ENCODE measurements around the gene CFAP46. TPM values are rescaled to one million over a fixed set of nuclear protein-coding genes. Genes with fewer than 3 reads are reported as not detected.

CFAP46 gene
- total RNA-seq, 1 experiment from 2014 or later: 3.3 TPM

DNA sequence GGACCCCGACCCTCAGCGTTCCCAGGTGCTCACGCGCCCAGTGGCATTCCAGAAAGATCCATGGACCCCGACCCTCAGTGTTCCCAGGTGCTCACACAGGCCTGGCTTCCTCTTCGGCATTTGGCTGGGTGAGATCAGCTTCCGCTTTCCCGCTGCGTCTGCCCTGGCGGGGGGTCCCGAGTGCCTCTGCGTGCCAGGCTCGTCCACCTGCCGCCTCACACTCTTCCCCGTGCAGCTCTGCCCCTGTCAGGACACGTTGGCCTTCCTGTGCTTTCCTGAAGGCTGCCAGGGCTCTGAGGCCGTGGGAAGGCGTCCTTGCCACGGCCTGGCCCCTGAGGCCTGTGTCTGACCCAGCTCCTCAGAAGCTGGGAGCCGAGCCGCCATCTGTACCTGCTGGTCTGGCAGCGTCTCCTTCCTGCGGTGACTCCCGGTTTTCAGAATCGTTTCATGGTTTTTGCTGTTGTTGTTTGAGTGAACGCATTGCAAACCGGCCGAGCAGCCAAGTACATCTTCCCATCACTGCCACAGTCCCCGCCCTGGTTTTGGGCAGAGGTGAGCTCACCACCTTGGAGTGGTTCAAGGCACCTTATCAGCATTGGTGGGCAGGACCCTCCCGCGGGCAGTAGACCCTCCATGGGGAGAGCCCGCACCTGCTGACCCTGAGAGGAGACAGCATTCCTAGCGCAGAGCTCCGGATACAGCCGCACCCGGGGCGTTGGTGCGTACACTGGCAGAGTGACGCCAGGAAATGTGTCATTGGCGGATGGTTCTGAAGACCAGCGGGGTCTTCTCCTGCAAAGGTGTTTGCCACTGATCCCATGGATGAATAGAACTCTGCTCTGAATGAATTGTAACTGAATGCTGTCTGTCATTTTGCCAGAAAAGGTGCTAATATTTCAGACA, 173.8 kb downstream of the CFAP46 start (continued):
- no peak for TF ChIP-seq TEAD4 (CRISPR knock-in tag; IDR thresholded peaks at IDR 0.05)
- TF ChIP-seq AR (CRISPR knock-in tag; IDR thresholded peaks at IDR 0.05): no peak
- no peak for TF ChIP-seq ZBTB43 (CRISPR knock-in tag; IDR thresholded peaks at IDR 0.05)
- TF ChIP-seq ZNF263 (CRISPR knock-in tag; IDR thresholded peaks at IDR 0.05; ENCODE audit: low read depth): no peak
- TF ChIP-seq ETV6 (CRISPR knock-in tag; IDR thresholded peaks at IDR 0.05): no peak
- TF ChIP-seq, protein P1, sequence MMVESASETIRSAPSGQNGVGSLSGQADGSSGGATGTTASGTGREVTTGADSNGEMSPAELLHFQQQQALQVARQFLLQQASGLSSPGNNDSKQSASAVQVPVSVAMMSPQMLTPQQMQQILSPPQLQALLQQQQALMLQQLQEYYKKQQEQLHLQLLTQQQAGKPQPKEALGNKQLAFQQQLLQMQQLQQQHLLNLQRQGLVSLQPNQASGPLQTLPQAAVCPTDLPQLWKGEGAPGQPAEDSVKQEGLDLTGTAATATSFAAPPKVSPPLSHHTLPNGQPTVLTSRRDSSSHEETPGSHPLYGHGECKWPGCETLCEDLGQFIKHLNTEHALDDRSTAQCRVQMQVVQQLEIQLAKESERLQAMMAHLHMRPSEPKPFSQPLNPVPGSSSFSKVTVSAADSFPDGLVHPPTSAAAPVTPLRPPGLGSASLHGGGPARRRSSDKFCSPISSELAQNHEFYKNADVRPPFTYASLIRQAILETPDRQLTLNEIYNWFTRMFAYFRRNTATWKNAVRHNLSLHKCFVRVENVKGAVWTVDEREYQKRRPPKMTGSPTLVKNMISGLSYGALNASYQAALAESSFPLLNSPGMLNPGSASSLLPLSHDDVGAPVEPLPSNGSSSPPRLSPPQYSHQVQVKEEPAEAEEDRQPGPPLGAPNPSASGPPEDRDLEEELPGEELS (CRISPR knock-in tag; IDR thresholded peaks at IDR 0.05): no peak

DNA sequence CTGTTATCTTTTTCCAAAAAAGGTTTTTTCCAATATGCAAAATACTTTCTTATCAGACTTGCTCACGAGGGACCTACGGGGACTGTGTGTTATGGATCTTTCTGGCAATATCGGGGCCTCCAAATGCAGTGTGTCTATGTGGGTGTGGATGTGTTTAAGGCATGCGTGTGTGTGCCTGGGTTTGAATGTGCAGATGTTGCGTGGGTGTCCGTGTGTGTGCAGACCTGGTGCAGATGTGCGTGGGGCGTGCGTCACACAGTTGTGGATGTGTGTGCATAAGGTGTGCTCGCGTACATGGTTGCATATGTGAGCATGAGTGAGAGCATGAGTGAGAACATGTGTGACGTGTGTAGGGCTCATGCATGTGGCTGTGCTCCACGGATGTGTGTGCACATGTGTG, 176.1 kb downstream of the CFAP46 start:
- Mint-ChIP-seq H3K36me3 (peaks cover 18% of the 10 kb centered on the region), H3K4me3 (no peak overlapping the region), H3K4me1 (no peaks in the 10 kb centered on the region), H3K9me3 (peaks cover 17% of the 10 kb centered on the region), H3K27ac (peak overlapping the region; percentile 73), H3K27me3 (ENCODE audit: low read depth) (no peaks in the 10 kb centered on the region; the same call in 1 of the 2 replicates)
- no peak for ATAC-seq
- no peak for DNase-seq (ENCODE audit: low spot score)
- TF ChIP-seq, protein P2, sequence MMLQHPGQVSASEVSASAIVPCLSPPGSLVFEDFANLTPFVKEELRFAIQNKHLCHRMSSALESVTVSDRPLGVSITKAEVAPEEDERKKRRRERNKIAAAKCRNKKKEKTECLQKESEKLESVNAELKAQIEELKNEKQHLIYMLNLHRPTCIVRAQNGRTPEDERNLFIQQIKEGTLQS (CRISPR knock-in tag; conservative IDR thresholded peaks at IDR 0.05): no peak
- TF ChIP-seq ZNF232 (CRISPR knock-in tag; IDR thresholded peaks at IDR 0.05) (no peak), AR (CRISPR knock-in tag; IDR thresholded peaks at IDR 0.05) (no peak), SMAD3 (CRISPR knock-in tag; IDR thresholded peaks at IDR 0.05; ENCODE audit: borderline replicate concordance) (no peak), TEAD1 (CRISPR knock-in tag; IDR thresholded peaks at IDR 0.05) (no peak), SMAD4 (CRISPR knock-in tag; IDR thresholded peaks at IDR 0.05) (no peak), USF2 (CRISPR knock-in tag; IDR thresholded peaks at IDR 0.05) (no peak), NFE2L1 (CRISPR knock-in tag; IDR thresholded peaks at IDR 0.05) (no peak), GABPB1 (CRISPR knock-in tag; IDR thresholded peaks at IDR 0.05) (no peak), JAZF1 (CRISPR knock-in tag; IDR thresholded peaks at IDR 0.05) (no peak), RELA (CRISPR knock-in tag; IDR thresholded peaks at IDR 0.05; ENCODE audit: borderline replicate concordance) (no peak), TP53 (CRISPR knock-in tag; IDR thresholded peaks at IDR 0.05) (no peak), CDX4 (CRISPR knock-in tag; IDR thresholded peaks at IDR 0.05; ENCODE audit: borderline replicate concordance) (no peak), FOXK1 (CRISPR knock-in tag; IDR thresholded peaks at IDR 0.05) (no peak)
- TF ChIP-seq, protein P3, sequence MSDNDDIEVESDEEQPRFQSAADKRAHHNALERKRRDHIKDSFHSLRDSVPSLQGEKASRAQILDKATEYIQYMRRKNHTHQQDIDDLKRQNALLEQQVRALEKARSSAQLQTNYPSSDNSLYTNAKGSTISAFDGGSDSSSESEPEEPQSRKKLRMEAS (CRISPR knock-in tag; IDR thresholded peaks at IDR 0.05): no peak
- TF ChIP-seq, protein P4, sequence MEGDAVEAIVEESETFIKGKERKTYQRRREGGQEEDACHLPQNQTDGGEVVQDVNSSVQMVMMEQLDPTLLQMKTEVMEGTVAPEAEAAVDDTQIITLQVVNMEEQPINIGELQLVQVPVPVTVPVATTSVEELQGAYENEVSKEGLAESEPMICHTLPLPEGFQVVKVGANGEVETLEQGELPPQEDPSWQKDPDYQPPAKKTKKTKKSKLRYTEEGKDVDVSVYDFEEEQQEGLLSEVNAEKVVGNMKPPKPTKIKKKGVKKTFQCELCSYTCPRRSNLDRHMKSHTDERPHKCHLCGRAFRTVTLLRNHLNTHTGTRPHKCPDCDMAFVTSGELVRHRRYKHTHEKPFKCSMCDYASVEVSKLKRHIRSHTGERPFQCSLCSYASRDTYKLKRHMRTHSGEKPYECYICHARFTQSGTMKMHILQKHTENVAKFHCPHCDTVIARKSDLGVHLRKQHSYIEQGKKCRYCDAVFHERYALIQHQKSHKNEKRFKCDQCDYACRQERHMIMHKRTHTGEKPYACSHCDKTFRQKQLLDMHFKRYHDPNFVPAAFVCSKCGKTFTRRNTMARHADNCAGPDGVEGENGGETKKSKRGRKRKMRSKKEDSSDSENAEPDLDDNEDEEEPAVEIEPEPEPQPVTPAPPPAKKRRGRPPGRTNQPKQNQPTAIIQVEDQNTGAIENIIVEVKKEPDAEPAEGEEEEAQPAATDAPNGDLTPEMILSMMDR (IDR thresholded peaks at IDR 0.05): no peak
- ChIA-PET CTCF (no interaction called here), POLR2A (no interaction called here)
